H1 (cell line): ENCODE results near the gene RARB. TPM values are rescaled to one million over a fixed set of nuclear protein-coding genes. Genes with fewer than 3 reads are reported as not detected.

Source experiments
- CTCF ChIA-PET: fragments of 300-600 bp; sonication (Branson Sonifier 250); formaldehyde crosslinking; loops from one replicate; lab custom pipeline; 2021; ENCODE audit not compliant: partially characterized antibody; lab: Charles Lee
- POLR2A ChIA-PET: fragments of 300-600 bp; sonication (Branson Sonifier 250); formaldehyde crosslinking; loops from one replicate; lab custom pipeline; 2021; ENCODE audit warnings: inconsistent platforms; ENCODE audit not compliant: partially characterized antibody; lab: Charles Lee
- DNase-seq, 2 experiments: peaks; one replicate each; pipeline versions ENCODE4 v3.0.0 to v3.0.0-alpha.2; 2010 to 2022; ENCODE audit warnings: low spot score in 2 of 2, low read depth in 1 of 2, mixed read lengths in 1 of 2
- FAIRE-seq: peaks from 2 replicates; lab custom pipeline; 2011; peaks lifted over from hg19 to GRCh38; lab: Jason Lieb, UNC
- H2AFZ ChIP-seq: 2 replicates; pipeline ENCODE4 v1.8.1; 2012; ENCODE audit warnings: low read length, inconsistent platforms
- H2AK5ac ChIP-seq: 2 replicates; pipeline ENCODE4 v1.6.1; 2013; ENCODE audit warnings: low read depth, low read length
- H2BK120ac ChIP-seq: replicated peaks from 2 replicates; pipeline ENCODE3; 2013; ENCODE audit warnings: low read depth, low read length, inconsistent platforms
- H2BK12ac ChIP-seq: 2 replicates; pipeline ENCODE4 v1.6.1; 2013; ENCODE audit warnings: low read depth, low read length
- H2BK15ac ChIP-seq: 2 replicates; pipeline ENCODE4 v1.6.1; 2013; ENCODE audit warnings: low read length
- H2BK20ac ChIP-seq: 2 replicates; pipeline ENCODE4 v1.6.1; 2013; ENCODE audit warnings: low read length
- H2BK5ac ChIP-seq: 2 replicates; pipeline ENCODE4 v1.6.1; 2013; ENCODE audit warnings: low read depth, low read length
- H3K14ac ChIP-seq: 2 replicates; pipeline ENCODE4 v1.6.1; 2013; ENCODE audit warnings: inconsistent platforms; ENCODE audit not compliant: insufficient read length
- H3K18ac ChIP-seq: 2 replicates; pipeline ENCODE4 v1.6.1; 2013; ENCODE audit warnings: low read length; ENCODE audit errors: extremely low read depth
- H3K23ac ChIP-seq: 2 replicates; pipeline ENCODE4 v1.6.1; 2013; ENCODE audit warnings: inconsistent platforms; ENCODE audit not compliant: insufficient read length
- H3K23me2 ChIP-seq: 2 replicates; pipeline ENCODE4 v1.6.1; 2013; ENCODE audit warnings: low read depth, low read length
- H3K27ac ChIP-seq: 2 replicates; pipeline ENCODE4 v1.6.1; 2011; ENCODE audit warnings: low read depth, low read length, inconsistent platforms
- H3K27me3 ChIP-seq, 4 experiments: replicated peaks in 1 of 4; 1 replicate in 1 of 4; 2 replicates in 3 of 4; pipeline versions ENCODE4 v1.6.1 to v1.8.1; 2011 to 2013; ENCODE audit warnings: low read length in 3 of 4, mild to moderate bottlenecking in 3 of 4, inconsistent platforms in 2 of 4, mixed read lengths in 2 of 4, moderate library complexity in 1 of 4; ENCODE audit not compliant: control insufficient read depth in 3 of 4, insufficient read depth in 3 of 4; ENCODE audit errors: extremely low read depth in 1 of 4
- H3K36me3 ChIP-seq, 4 experiments: 2 replicates each; pipeline versions ENCODE4 v1.6.1 to v1.8.1; 2011 to 2013; ENCODE audit warnings: mild to moderate bottlenecking in 4 of 4, low read length in 3 of 4, moderate library complexity in 2 of 4, control low read depth in 1 of 4, inconsistent platforms in 1 of 4; ENCODE audit not compliant: insufficient read depth in 4 of 4, control insufficient read depth in 2 of 4
- H3K4ac ChIP-seq: replicated peaks from 2 replicates; pipeline ENCODE3; 2013; ENCODE audit warnings: low read length, low read depth, mixed read lengths, inconsistent platforms; ENCODE audit not compliant: insufficient read length
- H3K4me1 ChIP-seq, 4 experiments: replicated peaks in 1 of 4; 1 replicate in 1 of 4; 2 replicates in 3 of 4; pipeline versions ENCODE4 v1.6.1 to v1.8.1; 2011 to 2013; ENCODE audit warnings: low read length in 3 of 4, inconsistent platforms in 2 of 4, mixed read lengths in 1 of 4; ENCODE audit not compliant: insufficient read depth in 4 of 4, control insufficient read depth in 3 of 4
- H3K4me2 ChIP-seq, 2 experiments: 2 replicates each; pipeline versions ENCODE4 v1.6.1 to v1.8.1; 2011 to 2013; ENCODE audit warnings: low read depth in 2 of 2, low read length in 2 of 2, control low read depth in 1 of 2, inconsistent platforms in 1 of 2, mild to moderate bottlenecking in 1 of 2; ENCODE audit not compliant: insufficient read depth in 1 of 2
- H3K4me3 ChIP-seq, 4 experiments: fragments of 200-600, 300-600 bp in 1 of 4; sonication (generic), shearing (Covaris generic), sonication (Bioruptor Twin) in 1 of 4; 2 replicates each; pipeline versions ENCODE4 v1.5.1 to v1.8.1; 2011 to 2016; ENCODE audit warnings: low read length in 4 of 4, low read depth in 3 of 4, control low read depth in 2 of 4, inconsistent platforms in 2 of 4, mild to moderate bottlenecking in 2 of 4, mixed read lengths in 1 of 4, moderate library complexity in 1 of 4; ENCODE audit not compliant: insufficient read depth in 2 of 4; ENCODE audit errors: extremely low read depth in 1 of 4
- H3K56ac ChIP-seq: replicated peaks from 2 replicates; pipeline ENCODE3; 2013; ENCODE audit warnings: low read depth, mild to moderate bottlenecking, mixed read lengths, low read length, inconsistent platforms; ENCODE audit not compliant: insufficient read length
- H3K79me1 ChIP-seq: 2 replicates; pipeline ENCODE4 v1.6.1; 2013; ENCODE audit warnings: low read depth, low read length, control low read depth
- H3K79me2 ChIP-seq, 2 experiments: 2 replicates each; pipeline versions ENCODE4 v1.6.1 to v1.8.1; 2012 to 2013; ENCODE audit warnings: low read length in 2 of 2, mild to moderate bottlenecking in 2 of 2, inconsistent platforms in 1 of 2; ENCODE audit not compliant: insufficient read depth in 2 of 2, control insufficient read depth in 1 of 2
- H3K9ac ChIP-seq, 4 experiments: replicated peaks in 1 of 4; 1 replicate in 1 of 4; 2 replicates in 3 of 4; pipeline versions ENCODE4 v1.6.1 to v1.8.1; 2011 to 2013; ENCODE audit warnings: low read depth in 3 of 4, low read length in 3 of 4, control low read depth in 2 of 4, mild to moderate bottlenecking in 2 of 4, moderate library complexity in 2 of 4, inconsistent platforms in 1 of 4; ENCODE audit errors: extremely low read depth in 1 of 4
- H3K9me3 ChIP-seq, 2 experiments: 2 replicates each; pipeline versions ENCODE4 v1.6.1 to v1.8.1; 2012 to 2013; ENCODE audit warnings: mild to moderate bottlenecking in 2 of 2, moderate library complexity in 2 of 2, control low read depth in 1 of 2, inconsistent platforms in 1 of 2, low read depth in 1 of 2, low read length in 1 of 2, mixed read lengths in 1 of 2; ENCODE audit not compliant: insufficient read depth in 2 of 2
- H4K20me1 ChIP-seq, 2 experiments: replicated peaks in 1 of 2; 2 replicates each; pipeline versions ENCODE3 to v1.8.1; 2011 to 2013; ENCODE audit warnings: inconsistent platforms in 2 of 2, low read length in 2 of 2, mild to moderate bottlenecking in 1 of 2; ENCODE audit not compliant: insufficient read depth in 2 of 2, control insufficient read depth in 1 of 2
- H4K5ac ChIP-seq: 2 replicates; pipeline ENCODE4 v1.6.1; 2013; ENCODE audit warnings: low read length, low read depth, mixed read lengths, inconsistent platforms; ENCODE audit not compliant: insufficient read length
- H4K8ac ChIP-seq: 2 replicates; pipeline ENCODE4 v1.8.0; 2013; ENCODE audit warnings: mild to moderate bottlenecking, moderate library complexity, low read length, inconsistent platforms; ENCODE audit not compliant: insufficient read depth; ENCODE audit errors: extremely low read depth
- H4K91ac ChIP-seq: replicated peaks from 2 replicates; pipeline ENCODE3; 2013; ENCODE audit warnings: low read length, mixed read lengths, inconsistent platforms; ENCODE audit not compliant: insufficient read length
- BCL11A ChIP-seq, 2 experiments: IDR thresholded peaks; one replicate each; pipeline ENCODE4 v1.6.1; 2011; ENCODE audit warnings: low read depth in 2 of 2, low read length in 2 of 2, mild to moderate bottlenecking in 2 of 2
- CEBPB ChIP-seq: IDR thresholded peaks from 2 replicates; pipeline ENCODE4 v1.6.1; 2012; ENCODE audit warnings: low read depth, low read length
- EGR1 ChIP-seq: IDR thresholded peaks from 2 replicates; pipeline ENCODE4 v1.6.1; 2011; ENCODE audit warnings: low read depth, low read length, borderline replicate concordance
- GTF2F1 ChIP-seq: IDR thresholded peaks from 2 replicates; pipeline ENCODE4 v1.6.1; 2012; ENCODE audit warnings: low read depth, low read length, improper control_type of control experiment, borderline replicate concordance
- KDM1A ChIP-seq: fragments of 200-600, 300-600 bp; sonication (generic); IDR thresholded peaks from 2 replicates; pipeline ENCODE4 v1.7.1; 2016; ENCODE audit warnings: mild to moderate bottlenecking, low read length, borderline replicate concordance
- MAFK ChIP-seq: IDR thresholded peaks from 2 replicates; pipeline ENCODE4 v1.6.1; 2012; ENCODE audit warnings: low read depth, mild to moderate bottlenecking, improper control_type of control experiment, low read length
- NRF1 ChIP-seq: IDR thresholded peaks from 2 replicates; pipeline ENCODE4 v1.6.1; 2011; ENCODE audit warnings: mild to moderate bottlenecking, low read depth, low read length, improper control_type of control experiment
- SIN3A ChIP-seq, 2 experiments: IDR thresholded peaks in 1 of 2; conservative IDR thresholded peaks in 1 of 2; 2 replicates each; pipeline ENCODE4 v1.6.1; 2011 to 2012; ENCODE audit warnings: low read length in 2 of 2, improper control_type of control experiment in 1 of 2, low read depth in 1 of 2, mild to moderate bottlenecking in 1 of 2
- SIRT6 ChIP-seq: IDR thresholded peaks from one replicate; pipeline ENCODE4 v1.7.1; 2012; ENCODE audit warnings: low read length, inconsistent platforms
- SP1 ChIP-seq: IDR thresholded peaks from 2 replicates; pipeline ENCODE4 v1.6.1; 2011; ENCODE audit warnings: low read depth, low read length
- SP4 ChIP-seq: IDR thresholded peaks from 2 replicates; pipeline ENCODE4 v1.6.1; 2012; ENCODE audit warnings: low read length, inconsistent platforms
- SUZ12 ChIP-seq: fragments of 200-600 bp; sonication (generic); IDR thresholded peaks from 2 replicates; pipeline ENCODE4 v1.6.1; 2012; ENCODE audit warnings: mild to moderate bottlenecking, inconsistent platforms, low read length, moderate library complexity, mixed read lengths
- TBP ChIP-seq: IDR thresholded peaks from 2 replicates; pipeline ENCODE4 v1.6.1; 2011; ENCODE audit warnings: low read depth, low read length, improper control_type of control experiment
- WGBS, 2 experiments: shearing (Covaris generic) in 1 of 2; methylation state at CpG; one replicate each; pipeline versions ENCODE4 v1.1.6 to v1.1.7; 2013 to 2015; ENCODE audit warnings: low lambda C conversion rate in 2 of 2, mixed read lengths in 2 of 2, inconsistent platforms in 1 of 2, low coverage in 1 of 2, missing lambda C conversion rate in 1 of 2; ENCODE audit not compliant: insufficient replicate concordance in 2 of 2, insufficient coverage in 1 of 2, insufficient read length in 1 of 2; ENCODE audit errors: extremely low coverage in 1 of 2, missing lambda C conversion rate in 1 of 2; 5-methylcytosine and 5-hydroxymethylcytosine counted together
- polyA plus RNA-seq, 7 experiments: library from polyadenylated mRNA; depleted of rRNA in 3 of 7; stranded (reverse) in 5 of 7; unstranded in 2 of 7; fragments of >200 nt in 5 of 7; fragments of 200-250 nt in 2 of 7; gene quantifications; 1 replicate in 5 of 7; 2 replicates in 1 of 7; 4 replicates in 1 of 7; pipeline versions ENCODE4 v1.2.1 to v1.2.3, GENCODE V29; 2011 to 2013; ENCODE audit warnings: missing spikeins in 2 of 7, mixed read lengths in 2 of 7
- total RNA-seq: library from RNA; stranded (reverse); fragmentation: NEBNext Ultra II Directional; extraction: Animal tissue kit (Norgen Biotek cat#: 25700); gene quantifications from 2 replicates; pipeline ENCODE4 v1.2.1, GENCODE V29; 2021

The RARB gene
- total and polyA plus RNA-seq, 2 of the 8 experiments (the other 6 are each of a cell fraction or from before 2014, with no cell fraction given), result 0.15 to 0.22 TPM

GRCh38 chr3:25429361-25430286 is 1.6 kb downstream of the RARB start:
- H3K4me3 ChIP-seq, result no peak overlapping the region
- no peak overlapping the region for H3K14ac ChIP-seq
- ChIA-PET CTCF (interaction anchor here (0.7 to 1.2 kb wide), 2 partner anchors 13 to 142 kb away, joined by 3 read pairs; no protein-coding TSS in a partner anchor), POLR2A (no interaction called here)
- no peak for DNase-seq
- no peak overlapping the region; a peak in 1 of 4 replicates for H3K4me2 ChIP-seq
- no peak overlapping the region for H4K8ac ChIP-seq
- WGBS, 2 experiments, result 86% methylated on average over 12 of the region's 12 CpGs; no CpG with 5 or more reads in 1 of the 2 experiments
- no peaks in the 10 kb centered on the region for H4K20me1 ChIP-seq
- peaks cover 0 to 10% (median 7%) of the 10 kb centered on the region in 4 experiments; a peak in 5 of 7 replicates for H3K27me3 ChIP-seq
- no peak overlapping the region for H3K27ac ChIP-seq
- no peaks in the 10 kb centered on the region; a peak in 1 of 8 replicates for H3K36me3 ChIP-seq
- no peaks in the 10 kb centered on the region for H3K79me2 ChIP-seq
- no peak overlapping the region for H3K56ac ChIP-seq
- peaks cover 7% of the 10 kb centered on the region for H3K23me2 ChIP-seq
- no peak overlapping the region for H2AK5ac ChIP-seq
- H3K23ac ChIP-seq, result no peak overlapping the region
- H2BK120ac ChIP-seq, result no peak overlapping the region
- no peak overlapping the region for H3K18ac ChIP-seq
- H3K79me1 ChIP-seq, result no peaks in the 10 kb centered on the region
- H2AFZ ChIP-seq, result no peak overlapping the region
- FAIRE-seq, result no peak
- H4K5ac ChIP-seq, result no peak overlapping the region
- H2BK20ac ChIP-seq, result no peak overlapping the region
- H2BK15ac ChIP-seq, result no peak overlapping the region
- peaks cover 3 to 11% (median 7%) of the 10 kb centered on the region in 4 experiments; a peak in 6 of 7 replicates for H3K4me1 ChIP-seq
- no peak overlapping the region for H3K4ac ChIP-seq
- H4K91ac ChIP-seq, result no peak overlapping the region
- H3K9ac ChIP-seq, result no peak overlapping the region
- no peak overlapping the region for H2BK5ac ChIP-seq
- H2BK12ac ChIP-seq, result no peak overlapping the region
- H3K9me3 ChIP-seq, result no peaks in the 10 kb centered on the region
- TF ChIP-seq SUZ12 (no peak), TBP (no peak), SP1 (no peak), GTF2F1 (no peak), SIRT6 (no peak), MAFK (no peak), CEBPB (no peak), KDM1A (no peak), SIN3A (conservative IDR thresholded peaks at IDR 0.05 in 1 of 2, IDR thresholded peaks at IDR 0.05 in 1 of 2; ENCODE audit: low read depth in 1 of 2, low read length in 2 of 2) (no peak), SP4 (no peak), EGR1 (no peak), NRF1 (no peak), BCL11A (IDR thresholded peaks at IDR 0.05; ENCODE audit: low read depth in 2 of 2, low read length in 2 of 2) (no peak)
